Mesothelial cell of epicardium (in vitro differentiated cells): ENCODE results near the gene RUNX3. TPM values are rescaled to one million over a fixed set of nuclear protein-coding genes. Genes with fewer than 3 reads are reported as not detected.

Source experiments
- DNase-seq, 2 experiments: peaks; one replicate each; pipeline ENCODE4 v3.0.0; 2021; ENCODE audit warnings: low spot score in 2 of 2; ENCODE audit not compliant: unreplicated experiment in 2 of 2
- H3K27ac Mint-ChIP-seq: 2 replicates; pipeline ENCODE4 v1.8.0; 2021; ENCODE audit warnings: mixed read lengths
- H3K27me3 Mint-ChIP-seq: 2 replicates; pipeline ENCODE4 v1.8.0; 2021; ENCODE audit warnings: low read depth, mixed read lengths
- H3K36me3 Mint-ChIP-seq: 2 replicates; pipeline ENCODE4 v1.8.0; 2021; ENCODE audit warnings: mixed read lengths
- H3K4me1 Mint-ChIP-seq: 2 replicates; pipeline ENCODE4 v1.8.0; 2021; ENCODE audit warnings: mixed read lengths
- H3K4me3 Mint-ChIP-seq: 2 replicates; pipeline ENCODE4 v1.8.0; 2021; ENCODE audit warnings: mild to moderate bottlenecking, moderate library complexity, mixed read lengths
- H3K9me3 Mint-ChIP-seq: 2 replicates; pipeline ENCODE4 v1.8.0; 2021; ENCODE audit warnings: mixed read lengths
- CTCF ChIP-seq: fragments of 200-600 bp; sonication (generic); IDR thresholded peaks from one replicate; pipeline ENCODE4 v1.5.0; 2021; ENCODE audit warnings: antibody characterized with exemption; ENCODE audit not compliant: unreplicated experiment
- total RNA-seq: library from RNA; stranded (reverse); gene quantifications from 3 replicates; pipeline ENCODE4 v1.2.1, GENCODE V29; 2021

Gene RUNX3
- total RNA-seq, 1 donor from 2014 or later: 0.13 TPM

- H3K4me1 Mint-ChIP-seq: peaks cover 2% of the 10 kb centered on the region
- H3K36me3 Mint-ChIP-seq: no peaks in the 10 kb centered on the region
- H3K4me3 Mint-ChIP-seq: no peak overlapping the region
- no peak for DNase-seq
- H3K9me3 Mint-ChIP-seq: peaks cover 3% of the 10 kb centered on the region
- TF ChIP-seq CTCF: no peak
- H3K27ac Mint-ChIP-seq: no peak overlapping the region
- peaks cover 29% of the 10 kb centered on the region for H3K27me3 Mint-ChIP-seq
Observed at GRCh38 chr1:24939675-24940193, 9.7 kb upstream of the RUNX3 start.

- no peak for DNase-seq
- Mint-ChIP-seq H3K4me3 (no peak overlapping the region), H3K36me3 (no peaks in the 10 kb centered on the region), H3K27ac (no peak overlapping the region), H3K4me1 (peaks cover 6% of the 10 kb centered on the region), H3K9me3 (no peaks in the 10 kb centered on the region), H3K27me3 (peaks cover 31% of the 10 kb centered on the region)
- no peak for TF ChIP-seq CTCF
Observed at GRCh38 chr1:24939040-24939674, 9.1 kb upstream of the RUNX3 start.

GRCh38 chr1:24938276-24938675 lies 8.2 kb upstream of the RUNX3 start:
- Mint-ChIP-seq H3K27ac (no peak overlapping the region), H3K4me3 (no peak overlapping the region), H3K4me1 (peaks cover 9% of the 10 kb centered on the region), H3K36me3 (no peaks in the 10 kb centered on the region), H3K27me3 (peaks cover 38% of the 10 kb centered on the region), H3K9me3 (no peaks in the 10 kb centered on the region)
- no peak for TF ChIP-seq CTCF
- DNase-seq: no peak

- Mint-ChIP-seq H3K4me1 (peaks cover 12% of the 10 kb centered on the region), H3K9me3 (no peaks in the 10 kb centered on the region), H3K36me3 (no peaks in the 10 kb centered on the region), H3K27ac (no peak overlapping the region), H3K4me3 (no peak overlapping the region), H3K27me3 (peaks cover 43% of the 10 kb centered on the region)
- TF ChIP-seq CTCF: no peak
- DNase-seq: no peak
Observed at GRCh38 chr1:24936684-24937083, 6.6 kb upstream of the RUNX3 start.

GRCh38 chr1:24935615-24936484 lies 5.8 kb upstream of the RUNX3 start:
- Mint-ChIP-seq H3K4me1 (peaks cover 18% of the 10 kb centered on the region), H3K27me3 (peaks cover 51% of the 10 kb centered on the region), H3K36me3 (no peaks in the 10 kb centered on the region), H3K4me3 (no peak overlapping the region), H3K9me3 (no peaks in the 10 kb centered on the region), H3K27ac (no peak overlapping the region)
- no peak for TF ChIP-seq CTCF
- no peak for DNase-seq
